ENCODE data around the gene NOXA1. TPM values are rescaled to one million over a fixed set of nuclear protein-coding genes. Genes with fewer than 3 reads are reported as not detected.
A peak's percentile ranks its signal among the peaks of the same experiment; 100 is the strongest.
"Not testable (repeated sequence)": the region's sequence is repeated elsewhere in the genome, so short reads cannot be mapped to it uniquely, and the experiment has no call there.

The NOXA1 gene
- total RNA-seq, 1 donor from 2014 or later = 0.49 TPM

DNA sequence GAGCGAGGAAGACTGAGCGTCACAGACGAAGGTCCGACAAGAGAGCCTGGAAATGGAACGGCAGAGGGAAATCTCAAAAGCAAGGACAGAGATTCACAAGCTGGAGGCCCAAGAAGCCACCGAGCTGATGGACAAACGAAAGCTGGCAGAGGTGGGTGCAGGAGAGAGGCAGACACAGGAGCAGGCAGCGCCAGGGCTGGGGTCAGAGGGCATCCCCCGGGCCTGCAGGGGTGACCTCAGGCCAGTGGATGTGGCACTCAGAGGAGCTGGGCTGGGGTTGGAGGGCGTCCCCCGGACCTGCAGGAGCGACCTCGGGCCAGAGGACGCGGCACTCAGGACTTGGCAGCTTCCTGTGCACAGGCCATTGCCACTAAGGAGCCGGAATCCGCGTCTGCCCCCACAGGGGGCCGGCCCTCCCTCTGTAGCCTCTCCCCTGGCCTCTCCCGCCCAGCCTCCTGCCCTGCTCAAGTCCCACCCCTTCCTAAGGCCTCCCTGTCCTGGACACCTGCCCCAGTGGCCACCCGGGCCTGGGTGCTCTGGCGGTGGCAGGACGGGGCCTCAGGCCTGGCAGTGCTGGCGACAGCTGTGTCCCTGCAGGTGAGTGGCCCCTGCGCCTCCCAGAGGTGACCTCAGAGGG lies 40.6 kb upstream of the NOXA1 start:
- intact Hi-C loops (cut with micrococcal nuclease) = no loop called here
- peaks cover 1% of the 10 kb centered on the region for H3K27me3 Mint-ChIP-seq (ENCODE audit: insufficient read depth)
- no peak overlapping the region for H3K27ac Mint-ChIP-seq
- no peaks in the 10 kb centered on the region for H3K36me3 Mint-ChIP-seq (ENCODE audit: low read depth)
- H3K4me1 Mint-ChIP-seq (ENCODE audit: low read depth) = no peaks in the 10 kb centered on the region
- DNase-seq (ENCODE audit: low spot score) = no peak
- H3K9me3 Mint-ChIP-seq = no peaks in the 10 kb centered on the region
- no peak overlapping the region for H3K4me3 Mint-ChIP-seq

DNA sequence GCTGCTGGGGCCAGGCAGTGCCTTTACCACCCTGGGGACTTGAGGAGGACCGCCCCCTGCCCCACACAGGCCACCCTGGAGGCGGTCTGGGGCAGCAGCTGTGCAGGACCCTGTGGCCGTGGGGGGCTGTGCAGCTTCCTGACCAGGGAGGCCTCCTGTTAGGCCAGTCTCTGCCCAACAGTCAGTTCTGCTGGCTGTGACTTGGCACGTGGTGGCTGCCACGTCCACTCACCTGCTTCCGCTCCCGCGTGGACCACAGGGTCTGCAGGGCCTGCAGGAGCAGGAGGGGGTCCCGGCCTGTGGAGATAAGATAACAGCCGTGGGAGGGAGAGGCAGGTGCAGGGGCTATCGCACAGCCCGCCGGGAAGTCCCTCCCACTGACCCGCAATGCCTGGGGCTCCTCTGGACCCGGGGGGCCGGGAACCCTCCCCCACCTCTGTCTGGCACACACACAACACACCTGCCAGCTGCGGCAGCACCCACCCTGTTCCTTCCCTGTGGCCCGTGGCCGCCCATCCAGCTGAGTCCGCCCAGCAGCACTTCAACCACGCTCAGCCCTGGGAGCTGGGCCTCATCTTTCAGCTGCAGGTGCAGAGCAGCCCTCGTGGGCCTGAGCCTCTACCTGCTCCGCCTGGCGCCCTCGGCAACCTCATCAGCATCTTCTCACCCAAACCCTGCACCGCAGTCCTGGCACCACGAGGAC lies 40.0 kb upstream of the NOXA1 start:
- no peak overlapping the region for H3K27ac Mint-ChIP-seq
- DNase-seq (ENCODE audit: low spot score) = no peak
- peaks cover 1% of the 10 kb centered on the region for H3K27me3 Mint-ChIP-seq (ENCODE audit: insufficient read depth)
- no peaks in the 10 kb centered on the region for H3K36me3 Mint-ChIP-seq (ENCODE audit: low read depth)
- no peaks in the 10 kb centered on the region for H3K4me1 Mint-ChIP-seq (ENCODE audit: low read depth)
- no peak overlapping the region for H3K4me3 Mint-ChIP-seq
- intact Hi-C loops (cut with micrococcal nuclease) = no loop called here
- no peaks in the 10 kb centered on the region for H3K9me3 Mint-ChIP-seq

DNA sequence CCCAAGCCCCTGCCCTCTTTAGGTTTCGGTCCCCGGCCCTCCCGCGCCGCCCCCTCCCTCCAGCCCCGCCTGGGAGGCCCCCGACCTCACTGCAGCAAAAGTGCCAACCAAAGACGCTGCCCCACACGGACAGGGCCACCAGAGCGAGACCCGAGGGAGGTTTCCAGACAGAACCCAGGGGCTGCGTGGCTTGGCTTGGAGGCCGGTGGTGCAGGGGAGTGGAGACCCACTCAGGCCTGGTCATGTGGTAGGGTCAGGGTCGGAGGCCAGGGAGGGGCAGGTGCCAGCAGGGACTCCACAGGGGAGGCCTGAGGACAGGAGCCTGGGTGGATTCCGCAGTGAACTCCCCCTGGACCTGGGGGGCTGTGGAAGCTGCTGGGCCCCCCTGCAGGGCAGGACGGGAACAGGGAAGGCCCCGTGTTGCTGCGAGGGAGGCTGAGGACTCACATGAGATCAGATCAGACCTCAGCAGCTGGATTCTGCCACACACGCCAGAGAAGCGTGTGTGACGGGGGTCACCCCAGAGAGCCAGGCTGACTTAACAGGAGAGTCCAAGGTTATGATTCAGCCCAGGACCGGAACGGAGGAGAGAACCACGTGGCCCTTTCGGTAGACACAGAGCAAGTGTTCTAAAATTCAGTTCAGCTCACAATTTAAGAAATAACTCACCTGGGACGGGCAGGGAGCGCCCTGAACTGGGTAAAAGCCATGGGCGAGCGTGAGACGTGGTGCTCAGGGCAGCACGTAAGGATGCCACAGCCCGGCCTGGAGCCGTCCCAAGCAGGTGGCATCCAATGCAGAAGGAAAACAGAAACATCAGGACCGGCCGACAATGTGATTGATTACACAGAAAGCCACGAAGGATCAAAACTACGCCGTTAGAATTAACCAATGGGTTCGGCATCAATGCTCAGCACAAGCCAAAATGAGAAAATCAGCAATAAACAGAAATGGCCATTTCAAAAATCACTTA lies 39.1 kb upstream of the NOXA1 start:
- Mint-ChIP-seq H3K36me3 (ENCODE audit: low read depth) (no peaks in the 10 kb centered on the region), H3K9me3 (no peaks in the 10 kb centered on the region), H3K27me3 (ENCODE audit: insufficient read depth) (peaks cover 1% of the 10 kb centered on the region), H3K4me1 (ENCODE audit: low read depth) (no peaks in the 10 kb centered on the region), H3K27ac (no peak overlapping the region), H3K4me3 (no peak overlapping the region)
- DNase-seq (ENCODE audit: low spot score) = no peak
- intact Hi-C loops (cut with micrococcal nuclease) = no loop called here

DNA sequence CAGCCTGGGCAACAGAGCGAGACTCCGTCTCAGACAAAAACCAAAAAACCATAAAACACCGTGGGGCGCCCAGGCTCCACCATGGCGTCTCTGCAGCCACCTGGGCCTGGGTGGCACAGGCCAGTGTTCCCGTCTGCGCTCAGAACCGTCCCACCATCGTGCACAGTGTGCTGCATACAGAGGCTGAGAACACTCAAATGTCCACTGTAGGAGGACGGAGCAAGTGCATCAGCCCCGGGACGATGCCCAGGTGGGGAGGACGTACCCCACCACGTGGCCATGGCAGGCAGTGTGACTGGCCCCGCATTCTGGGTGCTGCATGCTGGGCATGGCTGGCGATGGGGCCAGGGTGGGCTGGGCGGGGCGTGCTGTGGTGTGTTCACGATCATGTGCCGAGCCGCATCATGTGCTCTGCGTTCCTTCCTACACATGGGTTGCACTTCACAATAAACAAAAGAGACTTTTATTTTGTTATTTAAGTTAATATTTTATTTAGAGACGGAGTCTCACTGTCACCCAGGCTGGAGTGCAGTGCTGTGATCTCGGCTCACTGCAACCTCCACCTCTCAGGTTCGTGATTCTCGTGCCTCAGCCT lies 38.0 kb upstream of the NOXA1 start:
- intact Hi-C loops (cut with micrococcal nuclease) = no loop called here
- Mint-ChIP-seq H3K27ac (no peak overlapping the region), H3K4me3 (no peak overlapping the region), H3K9me3 (no peaks in the 10 kb centered on the region), H3K27me3 (ENCODE audit: insufficient read depth) (peaks cover 1% of the 10 kb centered on the region), H3K36me3 (ENCODE audit: low read depth) (no peaks in the 10 kb centered on the region), H3K4me1 (ENCODE audit: low read depth) (no peaks in the 10 kb centered on the region)
- DNase-seq (ENCODE audit: low spot score) = no peak

DNA sequence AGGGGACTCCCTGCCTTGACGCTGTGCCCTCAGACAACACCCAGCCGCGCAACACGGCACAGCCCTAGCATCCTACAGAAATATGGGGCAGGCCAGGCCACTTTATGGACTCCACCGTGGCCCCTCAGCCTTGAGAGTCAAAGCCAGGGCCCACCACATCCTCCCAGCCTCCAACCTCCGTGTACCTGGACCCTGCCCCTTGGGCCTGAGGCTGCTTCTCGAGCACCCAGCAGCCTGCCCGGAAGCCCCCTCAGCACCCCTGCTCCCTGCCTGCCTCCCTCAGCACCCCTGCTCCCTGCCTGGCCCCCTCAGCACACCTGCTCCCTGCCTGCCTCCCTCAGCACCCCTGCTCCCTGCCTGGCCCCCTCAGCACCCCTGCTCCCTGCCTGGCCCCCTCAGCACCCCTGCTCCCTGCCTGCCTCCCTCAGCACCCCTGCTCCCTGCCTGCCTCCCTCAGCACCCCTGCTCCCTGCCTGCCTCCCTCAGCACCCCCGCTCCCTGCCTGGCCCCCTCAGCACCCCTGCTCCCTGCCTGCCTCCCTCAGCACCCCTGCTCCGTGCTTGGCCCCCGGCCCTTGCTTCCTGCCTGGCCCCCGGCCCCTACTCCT lies 36.6 kb upstream of the NOXA1 start:
- H3K27ac Mint-ChIP-seq; H3K27me3 Mint-ChIP-seq (ENCODE audit: insufficient read depth); DNase-seq (ENCODE audit: low spot score); intact Hi-C loops (cut with micrococcal nuclease); H3K4me1 Mint-ChIP-seq (ENCODE audit: low read depth); H3K9me3 Mint-ChIP-seq; H3K4me3 Mint-ChIP-seq; H3K36me3 Mint-ChIP-seq (ENCODE audit: low read depth): not testable (repeated sequence)

DNA sequence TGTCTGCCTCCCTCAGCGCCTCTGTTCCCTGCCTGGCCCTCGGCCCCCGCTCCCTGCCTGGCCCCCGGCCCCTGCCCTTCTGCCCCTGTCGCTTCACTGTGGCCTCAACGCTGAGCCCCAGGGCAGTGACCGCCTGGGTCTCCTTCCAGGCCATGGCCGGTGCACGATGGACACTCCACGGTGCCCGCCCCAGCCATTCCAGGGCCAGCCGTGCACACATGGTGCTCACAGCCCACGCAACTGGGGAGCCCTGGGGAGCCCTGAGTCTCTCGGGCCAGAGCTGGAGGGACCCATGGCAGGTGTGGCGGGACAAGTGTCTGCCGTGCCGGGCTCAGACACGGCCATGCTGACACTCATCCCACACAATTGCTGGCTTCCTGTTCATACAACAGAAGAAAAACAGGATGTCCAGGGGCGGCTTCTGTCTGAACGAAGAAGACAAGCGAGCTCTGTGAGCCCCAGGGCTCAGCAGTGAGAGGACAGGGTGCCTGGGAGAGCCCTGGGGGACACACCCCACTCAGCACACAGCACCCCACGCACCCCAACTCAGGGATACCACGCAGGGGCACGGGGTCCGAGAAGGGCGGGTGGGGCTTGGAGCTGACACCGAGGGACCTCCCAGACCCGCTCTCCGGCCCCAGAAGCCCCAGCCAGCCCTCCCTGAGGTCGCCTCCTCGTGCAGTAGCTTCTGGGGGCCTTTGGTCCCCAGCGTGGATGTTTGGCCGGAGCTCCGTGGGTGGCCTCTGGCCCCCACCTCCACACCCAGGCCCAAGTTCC lies 35.9 kb upstream of the NOXA1 start:
- no peak overlapping the region for H3K4me3 Mint-ChIP-seq
- H3K9me3 Mint-ChIP-seq = no peaks in the 10 kb centered on the region
- no peaks in the 10 kb centered on the region for H3K4me1 Mint-ChIP-seq (ENCODE audit: low read depth)
- intact Hi-C loops (cut with micrococcal nuclease) = no loop called here
- DNase-seq (ENCODE audit: low spot score) = no peak
- H3K36me3 Mint-ChIP-seq (ENCODE audit: low read depth) = no peaks in the 10 kb centered on the region
- no peaks in the 10 kb centered on the region for H3K27me3 Mint-ChIP-seq (ENCODE audit: insufficient read depth)
- peak overlapping the region; percentile 52 for H3K27ac Mint-ChIP-seq

DNA sequence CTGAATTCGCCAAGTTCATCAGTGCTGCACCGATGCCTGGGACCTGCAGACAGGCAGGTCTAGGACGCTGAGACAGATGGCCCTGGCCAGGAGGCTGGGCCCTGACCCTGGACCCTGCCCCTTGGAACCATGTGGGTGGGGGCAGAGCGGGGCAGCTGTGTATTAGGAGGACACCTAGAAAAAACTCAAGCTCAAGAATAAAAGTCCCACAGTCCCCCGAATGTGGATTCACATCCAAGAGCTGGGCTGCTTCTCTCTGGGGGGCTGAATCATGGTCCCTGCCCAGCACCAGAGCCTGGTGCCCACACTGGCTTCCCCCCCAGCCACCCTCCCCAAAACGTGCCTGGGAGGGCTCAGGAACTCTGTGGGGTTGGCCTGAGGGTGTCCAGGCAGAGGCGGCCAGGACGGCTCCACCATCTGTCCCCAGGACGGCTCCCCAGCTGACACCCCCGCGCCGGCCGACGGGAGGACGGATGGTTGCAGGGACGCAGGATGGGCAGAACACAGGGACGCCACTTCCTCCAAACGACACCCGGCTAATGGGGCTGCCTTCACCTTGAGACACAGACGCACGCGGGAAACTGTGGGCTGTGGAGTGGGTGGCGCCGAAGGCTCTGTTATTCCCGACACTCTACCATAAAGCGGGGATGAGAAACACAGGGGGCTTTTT lies 35.2 kb upstream of the NOXA1 start:
- Mint-ChIP-seq H3K36me3 (ENCODE audit: low read depth) (no peaks in the 10 kb centered on the region), H3K27me3 (ENCODE audit: insufficient read depth) (no peaks in the 10 kb centered on the region)

DNA sequence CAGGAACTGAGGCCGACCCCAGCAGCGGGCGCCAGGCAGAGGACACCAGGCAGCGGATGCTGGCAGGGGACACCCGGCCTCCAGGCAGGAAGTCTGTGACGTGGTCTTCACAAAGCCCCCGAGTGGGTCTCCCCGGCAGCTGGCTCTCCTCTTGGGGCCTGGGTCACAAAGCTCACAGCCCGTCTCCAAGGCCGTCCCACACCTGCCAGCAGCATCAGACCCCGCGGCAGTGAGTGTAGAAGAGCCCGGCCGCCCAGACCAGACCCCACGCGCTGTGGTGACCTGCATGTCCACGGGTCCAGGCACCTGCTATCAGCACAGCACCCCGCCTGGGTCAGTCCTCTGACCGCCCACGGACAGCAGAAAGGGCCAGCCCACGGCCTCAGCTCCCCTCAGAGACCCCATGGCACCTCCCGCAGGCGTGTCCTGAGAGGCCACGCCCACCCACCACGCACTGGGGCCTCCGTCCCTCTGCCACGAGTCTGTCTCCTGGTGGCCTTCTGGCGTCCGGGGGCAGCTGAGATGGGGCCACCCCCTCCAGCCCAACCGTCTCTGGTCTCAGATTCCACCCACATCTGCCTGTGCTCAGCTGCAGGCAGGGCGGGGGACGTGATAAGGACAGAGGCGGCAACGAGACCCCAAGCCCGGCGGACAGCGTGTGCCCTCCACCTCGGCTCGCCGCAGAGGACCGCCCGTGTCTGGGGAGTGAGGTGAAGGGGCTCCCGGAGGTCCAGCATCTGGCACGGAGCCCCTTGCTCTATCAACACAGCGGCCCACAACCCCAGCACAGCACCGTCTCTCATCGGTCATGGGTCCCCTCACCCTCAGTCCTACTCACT lies 34.4 kb upstream of the NOXA1 start:
- no peak for DNase-seq (ENCODE audit: low spot score)
- H3K4me3 Mint-ChIP-seq = no peak overlapping the region
- no peak overlapping the region for H3K27ac Mint-ChIP-seq
- H3K4me1 Mint-ChIP-seq (ENCODE audit: low read depth) = no peaks in the 10 kb centered on the region
- H3K27me3 Mint-ChIP-seq (ENCODE audit: insufficient read depth) = no peaks in the 10 kb centered on the region
- no peaks in the 10 kb centered on the region for H3K9me3 Mint-ChIP-seq
- intact Hi-C loops (cut with micrococcal nuclease) = no loop called here
- H3K36me3 Mint-ChIP-seq (ENCODE audit: low read depth) = no peaks in the 10 kb centered on the region

More for the DNA sequence above, 35.2 kb upstream of the NOXA1 start:
- DNase-seq (ENCODE audit: low spot score) = no peak
- Mint-ChIP-seq H3K4me3 (no peak overlapping the region), H3K9me3 (no peaks in the 10 kb centered on the region), H3K27ac (no peak overlapping the region), H3K4me1 (ENCODE audit: low read depth) (no peaks in the 10 kb centered on the region)
- intact Hi-C loops (cut with micrococcal nuclease) = no loop called here

DNA sequence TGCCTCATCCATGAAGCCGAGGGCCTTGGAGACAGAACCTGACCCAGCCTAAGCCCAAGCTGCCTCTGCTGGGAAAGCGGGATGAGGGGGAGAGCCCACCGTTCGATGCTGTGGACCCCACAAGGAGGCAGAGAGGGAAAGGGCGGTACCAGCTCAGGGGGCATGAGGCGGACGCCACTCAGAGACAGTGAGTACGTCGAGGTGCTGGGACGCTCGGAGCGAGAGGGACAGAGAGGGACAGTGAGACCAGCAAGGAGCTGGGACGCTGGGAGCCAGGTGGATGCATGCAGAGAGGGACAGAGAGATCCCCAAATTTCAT lies 33.8 kb upstream of the NOXA1 start:
- H3K27me3 Mint-ChIP-seq (ENCODE audit: insufficient read depth) = no peaks in the 10 kb centered on the region
- no peaks in the 10 kb centered on the region for H3K36me3 Mint-ChIP-seq (ENCODE audit: low read depth)
- H3K9me3 Mint-ChIP-seq = no peaks in the 10 kb centered on the region
- no peak overlapping the region for H3K4me3 Mint-ChIP-seq
- H3K4me1 Mint-ChIP-seq (ENCODE audit: low read depth) = no peaks in the 10 kb centered on the region
- H3K27ac Mint-ChIP-seq = no peak overlapping the region
- intact Hi-C loops (cut with micrococcal nuclease) = no loop called here
- no peak for DNase-seq (ENCODE audit: low spot score)

DNA sequence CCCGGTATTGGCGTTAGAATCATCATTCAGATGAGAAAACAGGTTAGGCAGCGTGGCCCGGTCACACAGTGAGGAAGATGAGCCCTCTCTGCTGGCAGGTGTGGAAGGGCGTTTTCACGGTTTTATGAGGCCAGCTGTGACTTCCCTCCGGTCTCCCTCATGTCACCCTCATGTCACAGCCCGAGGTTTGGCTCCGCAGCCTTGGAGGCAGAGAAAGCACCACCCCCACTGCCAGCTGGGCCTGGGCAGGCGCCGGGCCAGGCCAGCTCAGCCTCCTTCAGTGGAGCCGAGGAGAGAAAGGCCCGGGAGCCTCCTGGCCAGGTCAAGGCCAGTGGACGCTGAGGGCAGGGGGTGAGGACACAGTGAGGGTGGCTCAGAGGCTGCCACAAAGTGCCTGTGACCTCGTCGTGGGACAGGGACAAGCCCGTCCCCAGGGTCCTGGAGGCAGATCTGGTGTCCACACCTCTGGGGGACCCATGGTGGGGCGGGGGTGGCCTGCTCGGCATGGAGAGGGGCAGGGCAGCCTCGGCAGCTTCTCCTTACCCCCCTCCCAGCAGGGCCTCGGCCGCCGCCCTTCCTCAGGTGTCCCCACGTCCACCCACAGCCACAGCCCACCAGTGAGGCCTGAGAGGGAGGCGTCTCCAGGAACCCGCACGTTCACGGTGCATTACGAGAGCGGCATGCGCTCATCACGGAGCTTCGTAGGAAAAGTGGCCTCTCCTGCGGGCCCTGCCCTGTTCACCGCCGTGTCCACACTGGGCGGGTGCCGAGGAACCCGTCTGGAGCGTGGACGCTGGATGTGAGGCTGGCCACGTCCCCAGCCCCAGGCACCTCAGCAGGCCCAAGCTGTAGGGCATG lies 32.4 kb upstream of the NOXA1 start:
- intact Hi-C loops (cut with micrococcal nuclease) = no loop called here
- H3K4me1 Mint-ChIP-seq (ENCODE audit: low read depth) = no peaks in the 10 kb centered on the region
- H3K9me3 Mint-ChIP-seq = no peaks in the 10 kb centered on the region
- H3K4me3 Mint-ChIP-seq = no peak overlapping the region
- no peaks in the 10 kb centered on the region for H3K36me3 Mint-ChIP-seq (ENCODE audit: low read depth)
- no peaks in the 10 kb centered on the region for H3K27me3 Mint-ChIP-seq (ENCODE audit: insufficient read depth)
- no peak for DNase-seq (ENCODE audit: low spot score)
- H3K27ac Mint-ChIP-seq = no peak overlapping the region

DNA sequence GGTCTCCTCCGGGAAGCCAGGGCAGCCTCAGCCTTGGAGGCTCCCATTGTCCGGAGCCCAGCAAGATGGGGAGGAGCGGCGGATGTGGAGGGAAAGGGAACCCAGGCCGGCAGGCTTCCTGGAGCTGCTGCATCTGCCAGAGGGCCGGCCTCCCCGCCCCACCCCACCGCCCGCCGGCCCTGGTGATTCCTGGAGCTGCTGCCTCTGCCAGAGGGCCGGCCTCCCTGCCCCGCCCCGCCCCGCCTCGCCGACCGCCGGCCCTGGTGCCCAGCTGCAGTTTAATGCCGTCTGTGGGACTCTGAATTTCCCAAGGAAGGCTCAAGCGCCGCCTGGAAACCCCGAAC lies 31.8 kb upstream of the NOXA1 start:
- no peaks in the 10 kb centered on the region for H3K36me3 Mint-ChIP-seq (ENCODE audit: low read depth)
- no peaks in the 10 kb centered on the region for H3K4me1 Mint-ChIP-seq (ENCODE audit: low read depth)
- no peak for DNase-seq (ENCODE audit: low spot score)
- no peak overlapping the region for H3K27ac Mint-ChIP-seq
- H3K27me3 Mint-ChIP-seq (ENCODE audit: insufficient read depth) = no peaks in the 10 kb centered on the region
- no peak overlapping the region for H3K4me3 Mint-ChIP-seq
- H3K9me3 Mint-ChIP-seq = no peaks in the 10 kb centered on the region
- intact Hi-C loops (cut with micrococcal nuclease) = no loop called here
